Psoas muscle (tissue), 8 donors: ENCODE measurements around the gene P4HA1. TPM values are rescaled to one million over a fixed set of nuclear protein-coding genes. Genes with fewer than 3 reads are reported as not detected.

Experiments used
- ATAC-seq, 4 donors: fragments of 200-7000 bp; cut with Tn5 transposase; one replicate each; pipeline ENCODE4 v1.9.1; 2020; ENCODE audit warnings: moderate library complexity in 3 of 4, mild to moderate bottlenecking in 2 of 4
- DNase-seq, 2 donors: peaks; one replicate each; pipeline ENCODE4 v3.0.0-alpha.2; 2020
- H3K27ac ChIP-seq: fragments of 200-600 bp; one replicate; pipeline ENCODE4 v1.8.0; 2022
- H3K27me3 ChIP-seq, 3 donors: fragments of 200-600 bp in 1 of 3; one replicate each; pipeline versions ENCODE4 v1.6.1 to v1.8.0; 2013 to 2022; ENCODE audit warnings: low read length in 2 of 3, mild to moderate bottlenecking in 2 of 3, moderate library complexity in 1 of 3; ENCODE audit not compliant: insufficient read depth in 3 of 3
- H3K36me3 ChIP-seq, 2 donors: fragments of 200-600 bp in 1 of 2; one replicate each; pipeline versions ENCODE4 v1.6.1 to v1.8.0; 2013 to 2022; ENCODE audit warnings: low read depth in 1 of 2, mild to moderate bottlenecking in 1 of 2, moderate library complexity in 1 of 2; ENCODE audit not compliant: insufficient read depth in 1 of 2
- H3K4me1 ChIP-seq: fragments of 200-600 bp; one replicate; pipeline ENCODE4 v1.8.0; 2022
- H3K4me3 ChIP-seq: fragments of 200-600 bp; one replicate; pipeline ENCODE4 v1.8.0; 2022; ENCODE audit warnings: mild to moderate bottlenecking
- H3K9me3 ChIP-seq: fragments of 200-600 bp; one replicate; pipeline ENCODE4 v1.8.0; 2022
- WGBS, 3 donors: extraction: QIAGEN DNeasy Blood & Tissue Kit; methylation state at CpG; one replicate each; pipeline versions ENCODE4 v1.1.6 to v1.1.7; 2013; 5-methylcytosine and 5-hydroxymethylcytosine counted together
- intact Hi-C, 2 donors: fragments of 100-400 bp; cut with DNase I; formaldehyde crosslinking; loops; one replicate each; pipeline versions ENCODE4 v1.11.0 to v1.14.2; 2022
- polyA plus RNA-seq, 3 donors: library from polyadenylated mRNA; stranded (reverse); fragments of 200-250 nt; gene quantifications; one replicate each; pipeline ENCODE4 v1.2.3, GENCODE V29; 2013
- total RNA-seq, 4 donors: library from RNA; stranded (reverse); fragmentation: NEBNext Ultra II Directional in 2 of 4; extraction: Animal tissue kit (Norgen Biotek cat#: 25700) in 2 of 4; gene quantifications; one replicate each; pipeline versions ENCODE4 v1.2.1 to v1.2.4, GENCODE V29; 2021 to 2023
- TF ChIP-seq, protein P1 (sequence below): fragments of 200-600 bp; IDR thresholded peaks from one replicate; pipeline ENCODE4 v1.8.0; 2022; ENCODE audit warnings: antibody characterized with exemption
- donor health status: healthy with polysubstance abuse.
- donor health status: DM: no; HTN: no; CAD: no; lungs with moderate emphysema.
- donor health status: Bipolar disorder and iron deficiency.
- donor health status: healthy.
- donor health status: DM: yes; HTN: yes; CAD: no.
- donor health status: DM: no; HTN: no; CAD: no.
- donor health status: DM: no; HTN: no; CAD: no.
- donor health status: DM: yes; HTN: yes; CAD: no.

Gene P4HA1
- total and polyA plus RNA-seq, 7 donors: 6.2 to 262 (median 73.2) TPM

DNA sequence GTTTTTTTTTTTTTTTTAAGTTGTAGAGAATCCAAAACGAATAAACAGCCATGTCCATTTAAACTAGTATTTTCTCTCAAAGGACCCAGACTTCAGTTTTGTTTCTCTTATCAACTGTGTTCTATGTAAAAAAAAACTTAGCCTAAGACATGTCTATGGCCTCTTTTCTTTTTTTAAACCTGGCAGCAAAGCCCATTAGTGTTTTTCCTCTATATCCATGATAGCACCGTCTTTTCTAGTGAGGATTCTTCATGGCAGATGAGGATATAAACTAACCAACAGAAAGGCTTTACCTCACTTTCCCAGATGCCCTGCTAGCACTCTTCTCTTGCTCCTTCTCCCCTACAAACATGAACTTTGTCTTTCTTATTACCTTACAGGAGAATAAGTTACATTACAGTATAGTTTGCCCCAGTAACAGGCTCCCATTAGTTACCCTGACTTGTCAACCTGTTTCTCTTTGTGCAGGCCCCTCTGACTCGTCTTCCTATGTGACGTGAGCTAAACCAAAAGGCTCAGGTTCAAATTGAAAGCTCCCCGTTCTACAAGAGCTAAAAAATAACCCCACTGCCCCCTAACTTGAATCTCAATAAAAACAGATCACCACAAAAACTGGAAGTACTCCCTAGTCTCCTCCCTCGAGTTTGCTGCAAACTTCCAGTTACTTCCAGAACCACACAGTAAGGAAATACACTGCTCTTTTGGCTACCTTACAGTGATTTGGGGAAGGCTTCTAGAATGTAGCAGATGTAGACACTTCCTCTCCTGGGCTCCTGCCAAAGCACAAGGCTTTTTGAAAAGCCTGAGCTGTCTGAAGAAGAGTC lies 20.1 kb downstream of the P4HA1 start:
- ATAC-seq (peak; percentile 62 to 79 (median 72)), DNase-seq (peak in 1 of 2 donors; percentile 46)
- Histone ChIP-seq H3K9me3 (no peaks in the 10 kb centered on the region), H3K27ac (peak overlapping the region; percentile 79), H3K4me3 (peak overlapping the region; percentile 51), H3K27me3 (no peaks in the 10 kb centered on the region), H3K4me1 (peaks cover 17% of the 10 kb centered on the region), H3K36me3 (peaks cover 3 to 34% of the 10 kb centered on the region in 2 donors)
- intact Hi-C loops: no loop called here
- TF ChIP-seq, protein P1, sequence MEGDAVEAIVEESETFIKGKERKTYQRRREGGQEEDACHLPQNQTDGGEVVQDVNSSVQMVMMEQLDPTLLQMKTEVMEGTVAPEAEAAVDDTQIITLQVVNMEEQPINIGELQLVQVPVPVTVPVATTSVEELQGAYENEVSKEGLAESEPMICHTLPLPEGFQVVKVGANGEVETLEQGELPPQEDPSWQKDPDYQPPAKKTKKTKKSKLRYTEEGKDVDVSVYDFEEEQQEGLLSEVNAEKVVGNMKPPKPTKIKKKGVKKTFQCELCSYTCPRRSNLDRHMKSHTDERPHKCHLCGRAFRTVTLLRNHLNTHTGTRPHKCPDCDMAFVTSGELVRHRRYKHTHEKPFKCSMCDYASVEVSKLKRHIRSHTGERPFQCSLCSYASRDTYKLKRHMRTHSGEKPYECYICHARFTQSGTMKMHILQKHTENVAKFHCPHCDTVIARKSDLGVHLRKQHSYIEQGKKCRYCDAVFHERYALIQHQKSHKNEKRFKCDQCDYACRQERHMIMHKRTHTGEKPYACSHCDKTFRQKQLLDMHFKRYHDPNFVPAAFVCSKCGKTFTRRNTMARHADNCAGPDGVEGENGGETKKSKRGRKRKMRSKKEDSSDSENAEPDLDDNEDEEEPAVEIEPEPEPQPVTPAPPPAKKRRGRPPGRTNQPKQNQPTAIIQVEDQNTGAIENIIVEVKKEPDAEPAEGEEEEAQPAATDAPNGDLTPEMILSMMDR: no peak
- WGBS, 3 donors: 9 to 18% (median 15%) methylated on average over 6 of the region's 6 CpGs

DNA sequence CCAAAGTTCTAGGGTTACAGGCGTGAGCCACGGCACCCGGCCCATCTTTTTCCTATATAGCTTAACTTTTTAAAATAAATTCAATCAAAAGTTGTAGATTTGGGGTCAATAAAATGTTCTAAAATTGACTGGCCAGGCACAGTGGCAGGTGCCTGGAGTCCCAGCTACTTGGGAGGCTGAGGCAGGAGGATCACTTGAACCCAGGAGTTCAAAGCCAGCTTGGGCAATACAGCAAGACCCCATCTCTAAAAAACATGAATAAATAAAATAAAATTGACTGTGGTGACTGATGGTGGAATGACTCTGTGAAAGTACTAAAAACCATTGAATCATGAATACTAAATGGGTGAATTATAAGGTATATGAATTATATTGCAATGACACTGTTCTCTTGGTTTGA lies 20.8 kb downstream of the P4HA1 start:
- peaks cover 3 to 41% of the 10 kb centered on the region in 2 donors for H3K36me3 ChIP-seq
- intact Hi-C loops: no loop called here
- TF ChIP-seq, protein P1: no peak
- WGBS, 3 donors: 61 to 91% (median 65%) methylated on average over 3 of the region's 3 CpGs
- peak overlapping the region; percentile 79 for H3K27ac ChIP-seq
- H3K4me1 ChIP-seq: peaks cover 16% of the 10 kb centered on the region
- H3K9me3 ChIP-seq: no peaks in the 10 kb centered on the region
- DNase-seq (no peak), ATAC-seq (no peak)
- H3K27me3 ChIP-seq: no peaks in the 10 kb centered on the region
- H3K4me3 ChIP-seq: no peak overlapping the region

DNA sequence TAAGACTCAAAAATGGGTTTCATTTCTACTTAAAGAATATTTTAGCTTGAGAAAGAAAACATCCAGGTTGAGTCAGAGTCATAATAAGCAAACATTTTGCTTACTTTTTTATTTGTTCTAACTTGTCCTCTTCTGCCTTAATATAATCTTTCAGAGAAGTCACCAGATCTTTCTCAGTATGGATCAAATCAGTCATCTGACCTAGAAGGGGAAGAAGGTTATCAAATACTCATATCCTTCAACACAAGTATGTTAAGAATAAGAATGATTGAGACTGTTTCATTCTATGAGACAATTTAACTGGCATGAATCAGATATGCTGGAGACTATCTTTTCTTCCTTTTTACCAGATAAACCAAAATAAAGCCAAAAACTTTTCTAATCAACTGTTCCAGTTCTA lies 23.0 kb downstream of the P4HA1 start:
- Histone ChIP-seq H3K9me3 (no peaks in the 10 kb centered on the region), H3K4me3 (no peak overlapping the region), H3K27ac (no peak overlapping the region), H3K36me3 (peaks cover 3 to 62% of the 10 kb centered on the region in 2 donors), H3K4me1 (peaks cover 16% of the 10 kb centered on the region), H3K27me3 (no peaks in the 10 kb centered on the region)
- TF ChIP-seq, protein P1: no peak
- ATAC-seq (no peak), DNase-seq (no peak)
- intact Hi-C loops: no loop called here

DNA sequence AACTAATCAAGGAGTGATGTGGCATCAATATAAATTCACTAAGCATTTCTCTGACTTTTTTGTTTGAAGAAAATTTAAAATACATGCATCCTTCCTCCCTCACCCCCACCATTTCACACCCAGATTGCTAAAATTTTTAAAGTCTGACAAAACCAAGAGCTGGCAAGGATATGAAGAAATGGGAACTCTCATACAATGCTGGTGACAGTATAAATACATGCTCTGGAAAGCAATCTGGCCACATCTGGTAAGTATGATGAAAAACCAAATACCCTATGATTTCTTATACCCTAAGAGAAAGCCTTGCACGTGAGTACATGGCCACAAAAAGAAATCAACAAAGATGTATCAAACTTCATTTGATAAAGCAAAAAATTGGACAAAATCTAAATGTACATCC lies 31.2 kb downstream of the P4HA1 start:
- ATAC-seq (no peak), DNase-seq (no peak)
- no peak overlapping the region for H3K4me3 ChIP-seq
- no peaks in the 10 kb centered on the region for H3K9me3 ChIP-seq
- 76 to 89% (median 85%) methylated on average over 1 of the region's 1 CpG for WGBS, 3 donors
- intact Hi-C loops: no loop called here
- TF ChIP-seq, protein P1: no peak
- peaks cover 0 to 89% of the 10 kb centered on the region in 2 donors for H3K36me3 ChIP-seq
- peak overlapping the region; percentile 1 for H3K27ac ChIP-seq
- peaks cover 7% of the 10 kb centered on the region for H3K4me1 ChIP-seq
- no peaks in the 10 kb centered on the region for H3K27me3 ChIP-seq
